GM18505 (cell line): ENCODE data around the gene IER3.
A peak's percentile ranks its signal among the peaks of the same experiment; 100 is the strongest.
"Not testable (repeated sequence)": the region's sequence is repeated elsewhere in the genome, so short reads cannot be mapped to it uniquely, and the experiment has no call there.

ENCODE experiments used
- ATAC-seq: cut with Tn5 transposase; IDR thresholded peaks from one replicate; pipeline ENCODE4 v1.9.1; 2021; ENCODE audit not compliant: unreplicated experiment
- POLR2A ChIP-seq: IDR thresholded peaks from 4 replicates; pipeline ENCODE4 v1.6.1; 2011; ENCODE audit warnings: borderline replicate concordance; ENCODE audit not compliant: insufficient read depth, insufficient read length; ENCODE audit errors: extremely low read depth

The IER3 gene

DNA sequence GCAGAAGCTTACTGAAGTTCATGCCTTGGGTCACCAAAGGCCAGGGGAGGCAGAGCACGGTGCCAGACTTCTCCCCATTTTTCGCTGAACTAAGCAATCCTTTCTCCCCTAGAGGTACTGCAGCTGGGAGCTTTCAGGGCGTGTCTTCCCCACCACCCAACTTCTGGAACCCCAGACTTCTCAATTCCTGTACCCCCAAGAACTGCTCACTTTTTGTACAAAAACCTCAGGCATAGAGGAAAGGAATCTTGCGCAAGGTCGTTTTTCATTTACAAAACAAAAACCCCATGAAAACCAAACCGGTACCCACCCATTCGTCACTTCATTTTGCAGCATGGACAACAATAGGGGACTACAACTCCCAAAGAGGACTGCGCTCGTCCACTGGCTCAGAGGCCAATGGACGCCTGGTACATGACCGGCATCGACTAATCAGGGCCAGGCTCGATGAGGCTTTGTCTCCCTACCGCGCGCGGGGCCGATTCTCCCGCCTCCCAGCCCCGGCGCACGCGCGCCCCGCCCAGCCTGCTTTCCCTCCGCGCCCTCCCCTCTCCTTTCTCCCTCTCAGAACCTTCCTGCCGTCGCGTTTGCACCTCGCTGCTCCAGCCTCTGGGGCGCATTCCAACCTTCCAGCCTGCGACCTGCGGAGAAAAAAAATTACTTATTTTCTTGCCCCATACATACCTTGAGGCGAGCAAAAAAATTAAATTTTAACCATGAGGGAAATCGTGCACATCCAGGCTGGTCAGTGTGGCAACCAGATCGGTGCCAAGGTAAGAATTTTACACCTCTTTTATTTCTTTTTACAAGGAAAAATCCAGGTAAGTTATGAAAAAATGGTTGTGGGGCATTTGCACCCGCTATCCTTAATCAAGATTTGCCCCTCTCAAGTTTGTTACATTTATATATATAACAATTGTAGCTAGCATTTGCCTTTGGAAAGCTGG, 24.3 kb downstream of the IER3 start, which contains the start of gene TUBB:
Gene TUBB (plus strand): TSS at position 562 of the 947 bp plus-strand sequence. CDS start 155 bp downstream, at position 717.
- peak; percentile 37 for ATAC-seq
- peak; percentile 88 for TF ChIP-seq POLR2A

GRCh38 chr6:30719356-30719755, 25.0 kb downstream of the IER3 start:
- no peak for TF ChIP-seq POLR2A
- no peak for ATAC-seq

GRCh38 chr6:30717845-30718720, 26.3 kb downstream of the IER3 start:
- ATAC-seq = not testable (repeated sequence)

DNA sequence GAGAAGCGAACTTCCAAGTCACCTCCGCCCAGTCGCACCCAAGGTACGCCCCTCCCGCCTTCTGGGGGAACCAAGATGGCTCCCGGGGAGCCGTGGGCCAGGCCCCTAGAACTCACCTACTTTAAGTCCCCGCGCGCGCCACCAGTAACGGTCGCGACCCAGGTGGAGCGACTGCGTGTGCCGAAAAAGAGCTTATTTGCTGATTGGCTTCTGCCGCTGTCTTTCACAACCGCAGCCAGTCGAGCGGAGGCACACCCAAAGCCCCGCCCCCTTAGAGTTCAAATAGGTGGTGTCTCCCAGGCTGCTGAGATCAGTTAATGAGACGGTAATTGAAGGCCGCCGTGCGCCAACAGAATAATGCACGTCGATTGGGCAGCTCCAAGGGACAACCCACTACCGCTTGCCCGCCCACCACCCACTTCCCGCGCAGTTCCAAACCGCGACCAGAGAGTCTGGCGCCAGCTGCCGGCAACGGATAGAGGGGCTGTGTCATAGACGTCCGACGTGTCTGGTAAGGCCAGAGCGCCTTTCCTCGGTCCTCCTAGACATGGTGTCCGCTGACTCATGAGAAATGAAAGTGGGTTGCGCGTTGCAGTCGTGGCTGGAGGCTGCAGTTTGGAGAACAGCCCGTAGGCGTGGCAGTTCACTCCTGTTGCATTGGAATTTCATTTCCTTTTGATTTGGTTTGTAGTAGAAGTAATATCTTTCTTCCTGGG, 27.1 kb downstream of the IER3 start, which contains the start of gene MDC1:
Gene MDC1 (minus strand): TSS at position 153 of the 716 bp plus-strand sequence. CDS start 2,106 bp downstream, outside the sequence.
- peak; percentile 60 for ATAC-seq
- TF ChIP-seq POLR2A = peak; percentile 91

DNA sequence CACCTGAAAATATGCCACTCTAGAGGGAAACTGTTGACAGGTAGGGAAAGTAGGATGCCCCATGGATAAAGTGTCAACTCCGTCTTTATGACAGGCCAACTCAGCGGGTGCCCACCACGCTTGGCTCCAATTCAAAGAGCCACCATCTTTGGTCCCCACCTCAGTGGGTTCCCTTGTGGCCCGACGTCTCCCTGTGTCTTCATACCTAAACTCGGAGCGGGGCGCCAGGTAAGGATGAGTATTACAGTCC, 27.5 kb downstream of the IER3 start:
- ATAC-seq = no peak
- no peak for TF ChIP-seq POLR2A

DNA sequence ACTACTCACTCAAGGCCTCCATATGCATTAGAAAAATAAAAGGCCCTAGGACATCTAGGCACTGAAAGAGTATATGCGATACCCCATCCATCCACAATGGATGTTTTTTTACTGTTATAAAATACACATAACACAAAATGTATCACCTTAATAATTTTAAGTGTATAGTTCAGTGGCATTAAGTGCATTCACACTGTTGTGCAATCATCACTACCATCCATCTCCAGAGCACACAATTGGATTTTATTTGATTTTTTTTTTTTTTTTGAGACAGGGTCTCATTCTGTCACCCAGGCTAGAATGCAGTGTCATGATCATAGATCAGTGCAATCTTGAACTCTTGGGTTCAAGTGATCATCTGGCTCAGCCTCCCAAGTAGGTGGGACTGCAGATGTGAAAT, 30.1 kb downstream of the IER3 start:
- ATAC-seq = no peak
- TF ChIP-seq POLR2A = no peak

DNA sequence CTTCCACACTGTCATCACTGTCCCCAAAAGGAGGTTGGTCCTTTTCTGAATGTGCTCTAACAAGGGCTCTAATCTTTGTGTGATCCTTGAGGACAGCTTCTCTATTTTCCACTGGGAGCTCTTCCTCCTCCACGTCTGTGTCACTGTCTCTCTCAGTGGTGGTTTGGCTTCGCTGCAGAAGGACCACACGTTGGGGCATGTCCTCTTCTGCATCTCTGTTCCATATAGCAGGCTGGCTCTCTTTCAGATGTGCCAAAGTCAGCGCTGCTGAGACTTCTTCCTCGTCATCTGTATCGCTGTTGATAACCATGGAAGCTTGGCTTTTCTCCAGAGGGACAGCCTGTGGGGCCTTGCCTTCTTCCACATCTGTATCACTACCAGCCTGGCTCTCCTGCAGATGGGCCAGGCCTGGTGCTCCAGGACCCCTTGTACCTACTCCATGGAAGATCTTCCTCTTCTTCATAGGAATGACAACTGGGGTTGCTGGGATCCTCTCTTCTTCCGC, 31.9 kb downstream of the IER3 start:
- ATAC-seq = no peak
- TF ChIP-seq POLR2A = no peak

GRCh38 chr6:30711758-30712380, 32.5 kb downstream of the IER3 start:
- peak; percentile 20 for TF ChIP-seq POLR2A
- no peak for ATAC-seq

DNA sequence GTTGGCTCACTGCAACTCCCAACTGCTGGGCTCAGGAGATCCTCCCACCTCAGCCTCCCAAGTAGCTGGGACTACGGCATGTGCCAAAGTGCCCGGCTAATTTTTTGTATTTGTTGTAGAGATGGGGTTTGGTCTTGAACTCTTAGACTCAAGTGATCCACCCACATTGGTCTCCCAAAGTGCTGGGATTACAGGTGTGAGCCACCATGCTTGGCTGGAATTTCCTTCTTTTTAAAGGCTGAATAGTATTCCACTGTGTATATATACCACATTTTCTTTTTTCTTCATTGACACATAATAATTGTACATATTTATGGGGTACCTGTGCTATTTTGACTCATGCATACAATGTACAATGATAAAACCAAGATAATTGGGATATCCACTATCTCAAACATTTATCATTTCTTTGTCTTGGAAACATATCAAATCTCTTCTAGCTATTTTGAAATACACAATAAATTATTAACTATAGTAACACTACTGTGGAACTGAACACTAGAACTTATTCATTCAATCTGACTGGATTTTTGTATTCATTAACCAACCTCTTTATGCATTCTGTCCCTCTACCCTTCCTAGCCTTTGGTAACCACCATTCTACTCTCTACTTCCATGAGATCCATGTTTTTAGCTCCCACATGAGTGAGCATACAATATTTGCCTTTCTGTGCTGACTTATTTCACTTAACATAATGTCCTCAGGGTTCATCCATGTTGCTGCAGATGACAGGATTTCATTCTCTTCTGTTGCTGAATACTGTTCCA, 35.1 kb downstream of the IER3 start:
- TF ChIP-seq POLR2A = no peak
- ATAC-seq = no peak

- ATAC-seq = no peak
- TF ChIP-seq POLR2A = no peak
These were observed 37.0 kb downstream of the IER3 start for GRCh38 chr6:30707281-30707850.

- TF ChIP-seq POLR2A = no peak
- no peak for ATAC-seq
These were observed 38.7 kb downstream of the IER3 start for GRCh38 chr6:30705620-30706019.

DNA sequence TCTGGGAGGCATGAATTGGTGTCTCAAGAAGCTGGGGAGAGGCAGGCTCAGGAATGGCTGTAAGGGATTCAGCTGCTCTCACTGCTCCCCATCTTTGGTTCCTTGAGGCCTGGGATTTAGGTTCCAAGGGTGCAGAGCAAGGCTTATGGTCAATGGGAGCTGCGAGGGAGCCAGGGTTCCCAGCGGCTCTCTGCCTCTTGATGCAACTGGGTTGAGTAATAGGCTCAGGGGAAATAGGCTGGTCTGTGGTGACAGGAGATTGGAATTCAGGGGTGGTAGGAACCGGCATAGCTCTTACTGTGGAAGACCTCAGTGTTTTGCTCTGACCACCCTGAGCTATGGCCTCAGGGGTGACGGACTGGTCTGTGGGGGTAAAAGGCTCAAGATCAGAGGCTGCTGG, 40.5 kb downstream of the IER3 start:
- no peak for ATAC-seq
- TF ChIP-seq POLR2A = no peak

- ATAC-seq = no peak
- TF ChIP-seq POLR2A = no peak
These were observed 41.3 kb downstream of the IER3 start for GRCh38 chr6:30703011-30703410.
